DOHH2 (cell line): Measurements from ENCODE around the gene CNTLN.

ENCODE experiments used
- H3F3A ChIP-seq: fragments of 200-600 bp; sonication (generic), shearing (Covaris generic); 2 replicates; pipeline ENCODE4 v1.6.0; 2016; ENCODE audit warnings: antibody characterized with exemption, mild to moderate bottlenecking; ENCODE audit not compliant: control insufficient read depth, insufficient read depth
- H3K27ac ChIP-seq: fragments of 200-600 bp; sonication (generic); 2 replicates; pipeline ENCODE4 v1.5.1; 2014; ENCODE audit warnings: low read depth, mild to moderate bottlenecking, low read length, moderate library complexity
- H3K27me3 ChIP-seq: fragments of 200-600 bp; sonication (generic); 2 replicates; pipeline ENCODE4 v1.6.1; 2014; ENCODE audit warnings: mild to moderate bottlenecking, low read length, mixed read lengths; ENCODE audit not compliant: control insufficient read depth
- H3K36me3 ChIP-seq: fragments of 200-600 bp; sonication (generic); 2 replicates; pipeline ENCODE4 v1.6.1; 2014; ENCODE audit warnings: mild to moderate bottlenecking, low read length, moderate library complexity, mixed read lengths; ENCODE audit not compliant: control insufficient read depth
- H3K4me1 ChIP-seq: fragments of 200-600 bp; sonication (generic); 2 replicates; pipeline ENCODE4 v1.6.1; 2014; ENCODE audit warnings: mild to moderate bottlenecking, low read length, mixed read lengths; ENCODE audit not compliant: control insufficient read depth
- H3K4me2 ChIP-seq: fragments of 200-600 bp; sonication (generic); 2 replicates; pipeline ENCODE4 v1.6.0; 2014; ENCODE audit warnings: mild to moderate bottlenecking, low read length, moderate library complexity
- H3K4me3 ChIP-seq: fragments of 200-600 bp; sonication (generic); 2 replicates; pipeline ENCODE4 v1.5.1; 2014; ENCODE audit warnings: mild to moderate bottlenecking, low read length, mixed read lengths
- H3K79me2 ChIP-seq: fragments of 200-600 bp; sonication (generic); 2 replicates; pipeline ENCODE4 v1.6.1; 2014; ENCODE audit warnings: mild to moderate bottlenecking, low read length, mixed read lengths; ENCODE audit not compliant: control insufficient read depth
- H3K9me2 ChIP-seq: fragments of 200-600 bp; sonication (generic); replicated peaks from 2 replicates; pipeline ENCODE4 v1.6.1; 2014; ENCODE audit warnings: mild to moderate bottlenecking, low read length, mixed read lengths; ENCODE audit not compliant: control insufficient read depth
- H3K9me3 ChIP-seq: fragments of 200-600 bp; sonication (generic); 2 replicates; pipeline ENCODE4 v1.6.1; 2014; ENCODE audit warnings: antibody characterized with exemption, low read length, mixed read lengths; ENCODE audit not compliant: control insufficient read depth, insufficient read depth
- H4K20me1 ChIP-seq: fragments of 200-600 bp; sonication (generic); 2 replicates; pipeline ENCODE4 v1.6.0; 2014; ENCODE audit warnings: low read depth, mild to moderate bottlenecking, antibody characterized with exemption, low read length, moderate library complexity; ENCODE audit not compliant: control insufficient read depth, insufficient read depth
- CTCF ChIP-seq: fragments of 200-600 bp; sonication (generic); IDR thresholded peaks from one replicate; pipeline ENCODE4 v1.5.1; 2014; ENCODE audit warnings: antibody characterized with exemption, mild to moderate bottlenecking, low read depth, low read length; ENCODE audit not compliant: poor library complexity, severe bottlenecking
- EZH2phosphoT487 ChIP-seq: fragments of 200-600 bp; sonication (generic); IDR thresholded peaks from 2 replicates; pipeline ENCODE4 v1.6.1; 2017; ENCODE audit warnings: borderline replicate concordance, mild to moderate bottlenecking, antibody characterized with exemption, low read length, moderate library complexity, mixed read lengths

Gene CNTLN

GRCh38 chr9:17480966-17481365 is 346.1 kb downstream of the CNTLN start:
- Histone ChIP-seq H3K4me3 (no peak overlapping the region), H3K27me3 (no peaks in the 10 kb centered on the region), H3K4me2 (no peak overlapping the region), H3K27ac (no peak overlapping the region), H3K36me3 (no peaks in the 10 kb centered on the region), H3K9me2 (no peaks in the 10 kb centered on the region), H4K20me1 (no peaks in the 10 kb centered on the region), H3K4me1 (no peaks in the 10 kb centered on the region), H3K79me2 (no peaks in the 10 kb centered on the region), H3F3A (no peaks in the 10 kb centered on the region), H3K9me3 (no peaks in the 10 kb centered on the region)
- no peak for TF ChIP-seq CTCF
- no peak for TF ChIP-seq EZH2phosphoT487

- Histone ChIP-seq H3K4me1 (no peaks in the 10 kb centered on the region), H3K79me2 (no peaks in the 10 kb centered on the region), H3K27ac (no peak overlapping the region), H3F3A (no peaks in the 10 kb centered on the region), H3K9me3 (no peaks in the 10 kb centered on the region), H3K4me3 (no peak overlapping the region), H3K36me3 (no peaks in the 10 kb centered on the region), H3K27me3 (no peaks in the 10 kb centered on the region), H4K20me1 (no peaks in the 10 kb centered on the region), H3K4me2 (no peak overlapping the region), H3K9me2 (no peaks in the 10 kb centered on the region)
- TF ChIP-seq CTCF (no peak), EZH2phosphoT487 (no peak)
These were observed 346.7 kb downstream of the CNTLN start for GRCh38 chr9:17481565-17481964.

GRCh38 chr9:17484906-17485305 is 350.1 kb downstream of the CNTLN start:
- no peak overlapping the region for H3K4me2 ChIP-seq
- H3K9me3 ChIP-seq: no peaks in the 10 kb centered on the region
- H3K79me2 ChIP-seq: no peaks in the 10 kb centered on the region
- no peaks in the 10 kb centered on the region for H3K4me1 ChIP-seq
- no peak overlapping the region for H3K27ac ChIP-seq
- no peaks in the 10 kb centered on the region for H3K27me3 ChIP-seq
- H3K4me3 ChIP-seq: no peak overlapping the region
- TF ChIP-seq EZH2phosphoT487: no peak
- no peak for TF ChIP-seq CTCF
- H3K36me3 ChIP-seq: no peaks in the 10 kb centered on the region
- H3F3A ChIP-seq: no peaks in the 10 kb centered on the region
- no peaks in the 10 kb centered on the region for H4K20me1 ChIP-seq
- H3K9me2 ChIP-seq: no peaks in the 10 kb centered on the region

GRCh38 chr9:17486396-17486795 is 351.6 kb downstream of the CNTLN start:
- Histone ChIP-seq H3K27me3 (no peaks in the 10 kb centered on the region), H3K9me2 (no peaks in the 10 kb centered on the region), H3K4me3 (no peak overlapping the region), H3K27ac (no peak overlapping the region), H3K4me1 (no peaks in the 10 kb centered on the region), H3K36me3 (no peaks in the 10 kb centered on the region), H3F3A (no peaks in the 10 kb centered on the region), H3K4me2 (no peak overlapping the region), H3K9me3 (no peaks in the 10 kb centered on the region), H4K20me1 (no peaks in the 10 kb centered on the region), H3K79me2 (no peaks in the 10 kb centered on the region)
- TF ChIP-seq EZH2phosphoT487: no peak
- no peak for TF ChIP-seq CTCF
